ENCODE data around the gene ZFAND5.

ZFAND5 gene, protein sequence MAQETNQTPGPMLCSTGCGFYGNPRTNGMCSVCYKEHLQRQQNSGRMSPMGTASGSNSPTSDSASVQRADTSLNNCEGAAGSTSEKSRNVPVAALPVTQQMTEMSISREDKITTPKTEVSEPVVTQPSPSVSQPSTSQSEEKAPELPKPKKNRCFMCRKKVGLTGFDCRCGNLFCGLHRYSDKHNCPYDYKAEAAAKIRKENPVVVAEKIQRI

DNA sequence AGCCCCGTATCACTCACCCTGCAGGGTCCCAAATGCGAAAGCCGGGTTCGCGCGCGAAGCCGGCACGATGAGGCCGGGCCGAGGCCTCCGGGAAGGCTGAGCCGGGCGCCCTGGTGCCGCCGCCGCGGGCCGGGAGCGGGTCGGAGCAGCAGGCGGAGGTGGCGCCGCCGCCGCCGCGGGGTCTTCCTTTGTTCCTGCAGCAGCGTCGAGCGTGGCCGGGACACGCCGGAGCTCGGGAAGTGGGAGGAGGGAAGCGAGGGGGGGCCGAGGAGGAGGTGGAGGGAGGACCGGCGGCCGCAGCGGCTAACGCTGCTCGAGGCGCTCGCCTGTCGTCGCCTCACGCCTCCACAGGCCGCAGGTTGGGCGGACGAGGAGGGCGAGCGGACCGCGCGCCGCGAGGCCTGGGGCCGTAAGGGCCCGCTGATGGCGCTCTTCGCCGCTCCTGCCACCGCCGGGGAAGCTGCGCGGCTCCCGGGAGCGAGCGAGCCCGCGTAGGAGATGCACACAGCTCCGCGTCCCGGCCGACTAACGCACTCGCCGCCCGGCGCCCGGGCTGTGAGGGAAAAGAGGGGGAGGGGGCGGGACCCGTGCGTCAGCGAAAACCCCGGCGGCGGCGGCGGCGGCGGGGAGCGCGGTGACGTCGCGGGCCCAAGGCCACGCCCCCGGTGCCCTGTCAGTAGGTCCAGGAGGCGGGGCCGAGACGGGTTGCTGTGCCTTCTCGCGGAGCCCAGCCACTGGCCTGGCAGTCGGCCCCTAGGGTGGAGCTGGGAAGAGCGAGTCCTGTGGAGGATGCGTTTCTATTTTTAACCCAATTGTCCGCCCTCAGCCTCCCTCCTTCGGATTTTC, at the start of gene ZFAND5:
TSS of gene ZFAND5 (minus strand) at position 530 of the 846 bp plus-strand sequence. CDS start 4,430 bp downstream, outside the sequence.
- Histone ChIP-seq H3K4me1 (ENCODE audit: insufficient read depth, low read length) (peaks cover 9% of the 10 kb centered on the region; the same call in 1 of the 2 replicates), H3K9me3 (ENCODE audit: control insufficient read depth, insufficient read depth, low read length) (peaks cover 3% of the 10 kb centered on the region; the same call in 1 of the 2 replicates), H3K9ac (ENCODE audit: low read depth, low read length) (peak within 1 kb of the TSS; percentile 96), H3K36me3 (ENCODE audit: insufficient read depth, low read length) (peaks cover 8% of the 10 kb centered on the region)

DNA sequence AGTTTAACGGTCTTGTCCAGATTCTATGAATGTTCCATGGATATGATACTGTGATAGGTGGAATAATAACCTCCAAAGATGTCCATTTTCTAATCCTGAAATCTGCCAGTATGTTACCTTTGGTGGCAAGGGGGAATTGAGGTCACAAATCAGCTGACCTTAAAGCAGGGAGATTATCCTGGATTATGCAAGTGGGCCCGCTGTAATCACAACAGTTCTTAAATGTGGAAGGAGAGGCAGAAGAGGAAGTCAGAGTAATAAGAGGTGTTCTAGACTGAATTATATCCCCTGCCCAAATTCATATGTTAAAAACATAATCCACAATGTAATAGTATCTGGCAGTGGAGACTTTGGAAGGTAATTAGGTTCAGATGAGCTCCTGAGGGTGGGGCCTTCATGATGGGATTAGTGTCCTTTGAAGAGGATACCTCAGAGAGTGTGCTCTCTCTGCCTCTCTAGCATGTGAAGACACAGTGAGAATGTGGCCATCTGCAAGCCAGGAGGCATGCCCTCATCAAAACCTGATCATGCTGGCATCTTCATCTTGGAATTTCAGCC, 47.6 kb upstream of the ZFAND5 start:
- Histone ChIP-seq H3K9ac (ENCODE audit: low read depth, low read length) (no peak overlapping the region), H3K4me1 (ENCODE audit: insufficient read depth, low read length) (no peaks in the 10 kb centered on the region), H3K9me3 (ENCODE audit: control insufficient read depth, insufficient read depth, low read length) (no peaks in the 10 kb centered on the region), H3K36me3 (ENCODE audit: insufficient read depth, low read length) (no peaks in the 10 kb centered on the region)

DNA sequence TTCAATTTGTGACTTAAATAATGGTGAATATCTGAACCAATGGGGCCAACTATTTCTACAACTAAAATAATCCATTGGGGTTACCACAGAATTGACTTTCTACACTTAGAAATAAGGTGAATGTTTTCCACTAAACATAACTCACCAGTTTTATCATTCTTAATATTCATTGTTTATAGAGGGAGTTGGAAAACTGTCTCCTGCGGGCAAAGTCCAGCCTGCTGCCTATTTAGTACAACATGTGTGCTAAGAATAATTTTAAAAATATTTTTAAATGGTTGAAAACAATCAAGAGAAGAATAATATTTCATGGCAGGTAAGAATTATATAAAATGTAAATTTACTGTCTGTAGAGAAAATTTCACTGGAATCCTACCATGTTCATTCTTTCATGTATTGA, 45.2 kb upstream of the ZFAND5 start:
- Histone ChIP-seq H3K9me3 (ENCODE audit: control insufficient read depth, insufficient read depth, low read length) (no peaks in the 10 kb centered on the region), H3K36me3 (ENCODE audit: insufficient read depth, low read length) (no peaks in the 10 kb centered on the region), H3K9ac (ENCODE audit: low read depth, low read length) (no peak overlapping the region), H3K4me1 (ENCODE audit: insufficient read depth, low read length) (no peaks in the 10 kb centered on the region)

DNA sequence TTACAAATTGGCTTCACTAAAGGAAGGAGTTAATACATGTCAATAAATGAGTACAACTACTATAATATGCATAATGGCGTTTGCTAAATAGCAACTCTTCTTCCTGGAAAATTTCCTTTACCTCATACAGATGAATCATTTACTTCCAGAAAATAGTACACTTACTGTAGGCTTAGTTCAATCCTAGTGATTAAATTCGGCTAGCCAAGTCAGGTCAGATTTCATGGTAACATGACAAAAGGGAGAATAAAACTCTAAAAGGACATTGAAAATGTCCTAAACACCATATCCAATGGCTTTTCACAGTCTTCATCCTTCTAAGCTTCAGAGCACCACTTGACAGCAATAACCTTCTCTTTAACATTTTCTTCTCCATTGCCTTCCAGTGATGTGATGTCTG, 42.1 kb upstream of the ZFAND5 start:
- Histone ChIP-seq H3K36me3 (ENCODE audit: insufficient read depth, low read length) (no peaks in the 10 kb centered on the region), H3K9ac (ENCODE audit: low read depth, low read length) (no peak overlapping the region), H3K9me3 (ENCODE audit: control insufficient read depth, insufficient read depth, low read length) (no peaks in the 10 kb centered on the region), H3K4me1 (ENCODE audit: insufficient read depth, low read length) (no peaks in the 10 kb centered on the region)

DNA sequence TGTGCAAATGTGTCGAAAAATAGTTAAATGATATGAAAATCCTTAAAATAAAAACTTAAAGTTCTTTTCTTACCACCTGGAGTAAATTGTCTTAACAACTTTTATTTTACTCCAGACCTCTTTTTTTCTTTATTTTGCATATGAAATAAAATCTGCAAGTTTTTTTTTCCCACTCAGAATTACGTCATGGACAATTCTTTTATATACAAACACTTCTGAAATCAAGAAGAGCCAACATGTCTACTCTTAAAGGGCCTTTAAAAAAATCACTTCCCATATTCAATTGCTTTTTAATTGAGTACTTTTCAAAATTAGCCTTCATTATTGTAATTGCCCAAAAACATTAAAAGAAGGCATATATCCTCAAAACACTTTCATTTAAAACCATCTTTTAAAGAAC, 37.7 kb upstream of the ZFAND5 start:
- Histone ChIP-seq H3K4me1 (ENCODE audit: insufficient read depth, low read length) (peaks cover 13% of the 10 kb centered on the region; the same call in 1 of the 2 replicates), H3K9me3 (ENCODE audit: control insufficient read depth, insufficient read depth, low read length) (no peaks in the 10 kb centered on the region), H3K36me3 (ENCODE audit: insufficient read depth, low read length) (no peaks in the 10 kb centered on the region), H3K9ac (ENCODE audit: low read depth, low read length) (no peak overlapping the region)

DNA sequence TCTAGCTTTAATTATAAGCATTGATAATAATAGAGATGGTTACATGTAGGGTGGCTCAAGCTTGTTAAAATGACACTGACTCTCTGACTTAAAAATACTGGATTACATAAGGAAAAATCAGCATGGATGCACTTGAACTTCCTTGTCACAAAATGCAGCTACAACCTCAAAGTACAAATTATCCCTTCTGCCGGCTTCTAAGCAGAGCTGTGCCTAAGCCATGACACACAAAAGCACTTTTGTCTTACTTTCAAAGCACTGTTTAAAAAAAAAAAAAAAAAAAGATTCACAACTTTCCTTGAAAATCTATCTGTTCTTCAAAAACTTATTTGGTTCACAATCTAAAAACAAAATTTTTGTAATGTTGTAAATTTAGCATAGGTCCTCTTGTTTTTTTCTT, 36.4 kb upstream of the ZFAND5 start:
- Histone ChIP-seq H3K9ac (ENCODE audit: low read depth, low read length) (no peak overlapping the region), H3K4me1 (ENCODE audit: insufficient read depth, low read length) (peaks cover 18% of the 10 kb centered on the region), H3K9me3 (ENCODE audit: control insufficient read depth, insufficient read depth, low read length) (no peaks in the 10 kb centered on the region), H3K36me3 (ENCODE audit: insufficient read depth, low read length) (no peaks in the 10 kb centered on the region)

DNA sequence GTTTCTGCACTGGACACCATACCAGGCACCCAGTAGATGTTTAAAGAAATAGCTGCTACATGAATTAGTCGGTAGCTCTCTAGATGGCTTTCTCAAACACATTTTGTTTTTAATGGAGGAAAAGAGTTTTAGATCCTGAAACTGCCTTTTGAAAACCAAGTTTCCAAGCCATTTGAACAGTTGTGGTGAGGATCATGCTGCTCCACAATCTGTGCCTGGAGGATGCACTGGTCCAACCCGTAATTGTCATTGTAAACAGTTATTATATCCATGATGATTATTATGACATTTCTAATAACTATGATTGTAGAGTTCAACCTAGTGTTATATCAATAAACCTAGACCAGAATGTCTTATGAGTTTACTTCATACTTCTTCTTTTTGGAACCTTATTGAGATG, 35.9 kb upstream of the ZFAND5 start:
- Histone ChIP-seq H3K9me3 (ENCODE audit: control insufficient read depth, insufficient read depth, low read length) (no peaks in the 10 kb centered on the region), H3K4me1 (ENCODE audit: insufficient read depth, low read length) (peaks cover 18% of the 10 kb centered on the region), H3K36me3 (ENCODE audit: insufficient read depth, low read length) (no peaks in the 10 kb centered on the region), H3K9ac (ENCODE audit: low read depth, low read length) (no peak overlapping the region)

DNA sequence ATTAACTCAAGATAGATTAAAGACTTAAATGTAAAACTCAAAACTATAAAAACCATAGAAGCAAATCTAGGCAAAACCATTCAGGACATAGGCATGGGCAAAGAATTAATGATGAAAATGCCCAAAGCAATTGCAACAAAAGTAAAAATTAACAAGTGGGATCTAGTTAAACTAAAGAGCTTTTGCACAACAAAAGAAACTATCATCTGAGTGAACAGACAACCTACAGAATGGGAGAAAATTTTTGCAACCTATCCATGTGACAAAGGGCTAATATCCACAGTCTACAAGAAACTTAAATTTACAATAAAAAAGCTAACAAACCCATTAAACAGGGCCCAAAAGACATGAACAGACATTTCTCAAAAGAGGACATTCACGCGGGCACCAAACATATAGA, 34.4 kb upstream of the ZFAND5 start:
- Histone ChIP-seq H3K36me3 (ENCODE audit: insufficient read depth, low read length) (no peaks in the 10 kb centered on the region), H3K9ac (ENCODE audit: low read depth, low read length) (no peak overlapping the region), H3K4me1 (ENCODE audit: insufficient read depth, low read length) (peaks cover 18% of the 10 kb centered on the region), H3K9me3 (ENCODE audit: control insufficient read depth, insufficient read depth, low read length) (no peaks in the 10 kb centered on the region)

DNA sequence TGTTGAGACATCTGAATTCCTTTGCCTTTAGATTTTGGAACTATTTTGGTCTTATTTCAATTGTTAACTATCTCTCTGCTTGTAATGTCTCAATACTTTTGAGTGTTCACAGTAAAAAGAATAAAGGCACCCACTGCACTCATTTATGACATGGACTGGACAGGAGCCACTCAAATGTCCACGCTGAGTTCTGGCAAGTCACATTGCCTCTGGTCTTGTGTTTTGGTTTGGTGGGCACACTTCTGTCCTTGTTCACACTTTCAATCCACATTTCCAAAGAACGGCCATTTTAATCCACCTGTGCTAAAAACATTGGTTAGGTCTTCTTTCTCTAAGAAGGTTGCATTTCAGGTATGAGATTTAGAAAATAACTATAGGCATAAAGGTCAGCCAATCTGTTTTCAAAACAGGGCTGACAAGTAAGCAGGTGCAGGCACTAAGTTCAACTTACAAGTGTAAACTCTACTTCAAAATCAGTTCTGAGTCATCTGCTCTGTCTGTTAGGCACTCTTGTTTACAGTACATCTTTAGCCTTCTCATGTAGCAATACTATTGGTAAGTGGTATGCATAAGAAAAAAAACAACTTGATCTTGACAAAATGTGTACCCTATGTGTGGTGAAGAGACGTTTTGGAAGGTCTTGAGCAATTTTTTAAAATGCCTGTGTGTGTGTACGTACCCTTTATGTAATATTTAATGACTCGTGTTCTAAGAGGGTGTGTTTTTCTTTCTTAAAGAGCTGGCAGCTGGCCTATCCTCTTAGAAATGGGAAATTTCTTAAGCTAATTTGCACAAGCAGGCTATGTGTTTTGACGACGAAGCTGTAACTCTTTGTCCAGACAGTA, 31.5 kb upstream of the ZFAND5 start:
- Histone ChIP-seq H3K9me3 (ENCODE audit: control insufficient read depth, insufficient read depth, low read length) (no peaks in the 10 kb centered on the region), H3K36me3 (ENCODE audit: insufficient read depth, low read length) (no peaks in the 10 kb centered on the region), H3K9ac (ENCODE audit: low read depth, low read length) (no peak overlapping the region), H3K4me1 (ENCODE audit: insufficient read depth, low read length) (peaks cover 22% of the 10 kb centered on the region)

DNA sequence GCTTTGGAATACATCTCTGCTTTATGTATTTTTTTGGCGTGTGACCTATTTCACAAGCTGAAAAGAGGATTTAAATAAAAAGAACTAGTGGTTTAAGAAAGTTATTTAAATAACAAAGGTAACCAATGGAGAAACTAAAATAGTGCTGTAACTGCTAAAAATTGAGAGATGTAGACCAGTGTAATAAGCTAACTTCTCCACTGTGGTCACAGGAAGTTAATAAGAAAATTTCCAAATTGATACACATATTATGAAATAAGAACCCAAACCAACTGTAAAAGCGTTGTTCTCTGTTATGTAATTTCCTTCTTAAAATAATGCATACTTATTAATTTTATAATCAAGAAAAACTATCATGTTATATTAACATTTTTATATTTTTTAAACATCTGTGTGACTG, 29.1 kb upstream of the ZFAND5 start:
- Histone ChIP-seq H3K36me3 (ENCODE audit: insufficient read depth, low read length) (no peaks in the 10 kb centered on the region), H3K9ac (ENCODE audit: low read depth, low read length) (no peak overlapping the region), H3K9me3 (ENCODE audit: control insufficient read depth, insufficient read depth, low read length) (no peaks in the 10 kb centered on the region), H3K4me1 (ENCODE audit: insufficient read depth, low read length) (peaks cover 12% of the 10 kb centered on the region)

DNA sequence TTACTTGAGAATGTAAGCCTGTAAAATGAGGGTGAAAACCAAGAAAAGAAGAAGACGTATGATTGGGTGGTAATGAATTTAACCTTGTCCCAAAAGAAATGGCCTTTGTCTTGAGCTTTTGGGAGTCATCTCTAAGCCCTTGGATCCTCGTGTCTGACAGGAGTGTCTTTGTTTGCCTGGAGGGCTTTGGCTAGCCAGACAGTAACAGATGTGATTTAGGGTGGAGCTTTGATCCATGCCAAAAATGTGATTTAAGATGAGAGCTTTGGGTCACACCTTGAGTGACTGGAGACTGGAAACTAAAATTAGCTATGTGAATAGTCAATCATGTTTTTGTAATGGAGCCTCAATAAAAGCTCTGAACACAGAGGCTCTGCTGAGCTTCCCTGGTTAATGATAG, 25.9 kb upstream of the ZFAND5 start:
- Histone ChIP-seq H3K4me1 (ENCODE audit: insufficient read depth, low read length) (peaks cover 5% of the 10 kb centered on the region; the same call in 1 of the 2 replicates), H3K9ac (ENCODE audit: low read depth, low read length) (no peak overlapping the region), H3K9me3 (ENCODE audit: control insufficient read depth, insufficient read depth, low read length) (no peaks in the 10 kb centered on the region), H3K36me3 (ENCODE audit: insufficient read depth, low read length) (no peaks in the 10 kb centered on the region)

DNA sequence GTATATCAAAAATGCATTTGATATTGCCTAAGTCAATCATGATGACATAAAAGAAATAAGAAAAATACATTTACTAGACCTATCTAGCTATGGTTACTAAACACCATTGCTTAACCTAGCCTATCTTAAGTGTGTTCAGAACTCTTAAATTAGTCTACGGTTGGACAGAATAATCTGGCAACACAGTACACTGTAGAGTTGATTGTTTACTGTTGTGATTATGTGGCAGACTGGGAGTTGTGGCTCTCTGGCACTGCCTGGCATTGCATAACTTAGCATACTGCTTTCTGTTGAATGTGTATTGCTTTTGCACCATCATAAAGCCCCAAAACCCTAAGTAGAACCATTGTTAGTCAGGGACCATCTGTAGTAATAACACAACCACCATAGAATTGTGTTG, 21.2 kb upstream of the ZFAND5 start:
- no peaks in the 10 kb centered on the region for H3K4me1 ChIP-seq (ENCODE audit: insufficient read depth, low read length)
- H3K36me3 ChIP-seq (ENCODE audit: insufficient read depth, low read length): no peaks in the 10 kb centered on the region
- no peak overlapping the region for H3K9ac ChIP-seq (ENCODE audit: low read depth, low read length)
- no peaks in the 10 kb centered on the region for H3K9me3 ChIP-seq (ENCODE audit: control insufficient read depth, insufficient read depth, low read length)

DNA sequence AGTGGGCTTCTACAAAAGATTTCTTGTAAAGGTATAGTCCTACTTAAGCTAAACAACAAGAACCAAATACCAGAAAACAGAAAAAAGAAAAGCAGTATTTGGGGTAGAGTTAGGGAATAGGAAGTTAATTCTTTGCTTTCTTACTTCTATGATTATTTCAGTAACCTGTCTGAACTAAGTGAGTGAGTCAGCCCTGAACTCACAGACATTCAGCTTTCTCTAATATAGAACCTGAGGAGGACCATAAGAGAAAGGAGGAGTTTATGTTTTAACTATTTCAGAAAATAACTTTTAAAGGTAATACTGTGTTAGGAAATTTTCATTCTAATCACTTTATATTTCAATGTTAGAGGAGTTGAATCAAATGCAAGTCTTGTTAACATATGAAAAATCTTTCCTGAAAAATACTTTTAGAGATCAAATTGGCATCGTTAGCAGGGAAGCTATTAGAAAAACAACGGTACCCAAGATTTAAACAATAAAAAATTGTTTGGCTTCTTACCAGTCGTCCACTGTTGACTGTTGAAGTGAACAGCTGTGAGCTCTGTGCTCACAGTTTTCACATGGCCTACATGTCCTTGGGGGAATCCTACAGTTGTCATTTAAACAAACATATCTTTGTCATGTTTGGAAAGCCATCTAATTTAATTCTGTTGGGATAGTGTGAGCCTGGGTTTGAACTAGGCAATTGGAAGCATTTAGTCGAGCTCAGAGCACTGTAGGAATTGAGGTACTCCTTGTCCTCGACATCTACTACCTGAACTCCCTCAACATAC, 19.9 kb upstream of the ZFAND5 start:
- Histone ChIP-seq H3K36me3 (ENCODE audit: insufficient read depth, low read length) (no peaks in the 10 kb centered on the region), H3K9me3 (ENCODE audit: control insufficient read depth, insufficient read depth, low read length) (no peaks in the 10 kb centered on the region), H3K4me1 (ENCODE audit: insufficient read depth, low read length) (no peaks in the 10 kb centered on the region), H3K9ac (ENCODE audit: low read depth, low read length) (no peak overlapping the region)

Data from ES-I3 (cell line).